ENCODE data around the gene STXBP6. TPM values are rescaled to one million over a fixed set of nuclear protein-coding genes. Genes with fewer than 3 reads are reported as not detected.
A peak's percentile ranks its signal among the peaks of the same experiment; 100 is the strongest.

STXBP6 gene
- total and polyA plus RNA-seq, 12 donors: 12.2 to 49.0 (median 24.4) TPM

DNA sequence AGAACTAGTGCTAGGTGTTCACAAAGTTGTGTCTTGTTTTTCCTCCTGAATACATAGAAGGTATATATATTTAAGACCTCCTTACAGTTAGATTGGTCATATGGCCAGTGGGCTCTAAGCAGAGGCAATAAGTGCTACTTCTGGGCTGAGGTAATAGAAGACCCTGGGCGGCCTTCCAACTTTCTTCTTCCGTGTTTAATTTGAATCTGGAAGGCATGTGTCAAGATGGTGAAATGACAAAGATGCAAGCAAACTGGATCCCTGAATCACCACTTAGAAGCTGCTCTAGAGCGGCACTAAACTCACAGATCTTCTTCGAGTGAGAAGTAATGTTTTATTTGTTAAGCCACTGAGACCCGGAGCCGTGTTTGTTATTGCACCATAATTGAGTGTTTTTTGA lies 215.0 kb downstream of the STXBP6 start:
- intact Hi-C loops (cut with DNase I): no loop called here
- H3K4me1 ChIP-seq: peaks cover 5 to 54% (median 34%) of the 10 kb centered on the region in 9 donors
- no peak overlapping the region for H3K4me3 ChIP-seq
- TF ChIP-seq, protein P1, sequence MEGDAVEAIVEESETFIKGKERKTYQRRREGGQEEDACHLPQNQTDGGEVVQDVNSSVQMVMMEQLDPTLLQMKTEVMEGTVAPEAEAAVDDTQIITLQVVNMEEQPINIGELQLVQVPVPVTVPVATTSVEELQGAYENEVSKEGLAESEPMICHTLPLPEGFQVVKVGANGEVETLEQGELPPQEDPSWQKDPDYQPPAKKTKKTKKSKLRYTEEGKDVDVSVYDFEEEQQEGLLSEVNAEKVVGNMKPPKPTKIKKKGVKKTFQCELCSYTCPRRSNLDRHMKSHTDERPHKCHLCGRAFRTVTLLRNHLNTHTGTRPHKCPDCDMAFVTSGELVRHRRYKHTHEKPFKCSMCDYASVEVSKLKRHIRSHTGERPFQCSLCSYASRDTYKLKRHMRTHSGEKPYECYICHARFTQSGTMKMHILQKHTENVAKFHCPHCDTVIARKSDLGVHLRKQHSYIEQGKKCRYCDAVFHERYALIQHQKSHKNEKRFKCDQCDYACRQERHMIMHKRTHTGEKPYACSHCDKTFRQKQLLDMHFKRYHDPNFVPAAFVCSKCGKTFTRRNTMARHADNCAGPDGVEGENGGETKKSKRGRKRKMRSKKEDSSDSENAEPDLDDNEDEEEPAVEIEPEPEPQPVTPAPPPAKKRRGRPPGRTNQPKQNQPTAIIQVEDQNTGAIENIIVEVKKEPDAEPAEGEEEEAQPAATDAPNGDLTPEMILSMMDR (IDR thresholded peaks at IDR 0.05): no peak
- H3K9me3 ChIP-seq: no peaks in the 10 kb centered on the region
- ATAC-seq (no peak), DNase-seq (no peak)
- no peaks in the 10 kb centered on the region for H3K27me3 ChIP-seq
- 89% methylated on average over 6 of the region's 6 CpGs for WGBS, 2 donors
- no peak overlapping the region for H3K27ac ChIP-seq
- H3K36me3 ChIP-seq: no peaks in the 10 kb centered on the region

DNA sequence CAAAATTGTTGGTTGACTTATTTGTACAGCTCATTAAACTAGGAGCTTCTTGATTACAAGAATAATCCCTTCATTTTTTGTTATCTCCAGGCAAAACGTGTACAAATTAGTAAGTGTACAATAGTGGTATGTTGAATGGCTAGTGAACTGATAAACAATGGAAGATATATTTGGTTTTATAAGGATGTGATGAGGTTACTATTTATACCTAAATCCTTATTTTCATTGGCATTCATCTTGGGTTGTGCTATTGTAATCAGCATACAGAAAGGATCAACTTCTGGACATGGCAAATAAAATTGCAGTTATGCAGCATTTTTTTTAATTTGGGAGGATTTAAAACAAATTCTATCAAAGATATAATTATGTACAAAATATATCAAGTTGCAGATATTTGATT lies 216.6 kb downstream of the STXBP6 start:
- intact Hi-C loops (cut with DNase I): no loop called here
- H3K36me3 ChIP-seq: no peaks in the 10 kb centered on the region
- 25 to 26% methylated on average over 1 of the region's 1 CpG for WGBS, 2 donors
- peak overlapping the region in 3 of 10 donors; percentile 15 to 56 (median 29) for H3K27ac ChIP-seq
- no peaks in the 10 kb centered on the region for H3K9me3 ChIP-seq
- TF ChIP-seq, protein P1 (IDR thresholded peaks at IDR 0.05): no peak
- no peak overlapping the region for H3K4me3 ChIP-seq
- DNase-seq: no peak
- no peaks in the 10 kb centered on the region for H3K27me3 ChIP-seq
- ATAC-seq: peak in 4 of 8 donors; percentile 55 to 72 (median 72)
- H3K4me1 ChIP-seq: peaks cover 2 to 40% (median 21%) of the 10 kb centered on the region in 9 donors

DNA sequence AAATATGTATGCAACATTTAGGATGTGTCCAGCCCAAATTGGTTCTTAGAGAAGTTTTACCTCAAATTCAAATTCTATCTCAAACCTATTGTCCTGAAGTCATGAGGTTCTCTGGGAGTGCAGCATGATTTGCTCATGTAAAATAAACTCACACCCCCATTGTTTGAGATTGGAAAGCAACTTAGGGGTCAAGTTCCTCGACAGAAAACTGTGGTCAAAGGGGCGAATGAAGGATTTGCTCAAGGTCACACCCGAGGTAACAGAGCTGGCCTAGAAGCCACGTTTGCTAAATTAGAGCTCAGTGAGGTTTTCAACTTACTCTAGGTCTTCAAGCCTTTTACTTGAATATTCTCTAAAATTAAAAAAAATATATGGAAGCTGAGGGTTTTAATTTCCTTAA lies 218.3 kb downstream of the STXBP6 start:
- Histone ChIP-seq H3K36me3 (no peaks in the 10 kb centered on the region), H3K27ac (no peak overlapping the region), H3K4me1 (peaks cover 0 to 25% (median 16%) of the 10 kb centered on the region in 9 donors), H3K9me3 (no peaks in the 10 kb centered on the region), H3K4me3 (no peak overlapping the region), H3K27me3 (no peaks in the 10 kb centered on the region)
- ATAC-seq: no peak
- WGBS, 2 donors: 82 to 87% methylated on average over 4 of the region's 4 CpGs
- DNase-seq: no peak
- intact Hi-C loops (cut with DNase I): no loop called here
- TF ChIP-seq, protein P1 (IDR thresholded peaks at IDR 0.05): no peak

DNA sequence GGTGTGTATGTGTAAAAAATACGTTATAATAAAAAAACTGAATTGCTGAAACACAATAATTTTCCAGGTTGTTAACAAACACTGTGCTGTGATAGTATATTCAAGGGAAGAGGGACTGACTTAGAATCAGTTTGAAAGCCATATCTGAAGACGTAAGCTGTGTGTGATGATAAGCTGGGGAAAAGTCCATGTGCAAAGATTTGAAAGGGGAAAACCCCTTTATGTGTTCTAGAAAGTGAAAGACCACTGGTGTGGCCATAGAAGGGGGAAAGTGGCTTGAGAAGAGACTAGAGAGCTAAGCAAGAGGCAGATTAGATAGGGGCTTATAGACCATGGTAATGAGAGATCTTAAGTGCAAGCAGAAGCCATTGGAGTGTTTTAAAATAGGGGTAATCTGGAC lies 220.1 kb downstream of the STXBP6 start:
- ATAC-seq: no peak
- H3K36me3 ChIP-seq: no peaks in the 10 kb centered on the region
- H3K9me3 ChIP-seq: no peaks in the 10 kb centered on the region
- H3K4me1 ChIP-seq: peaks cover 0 to 24% (median 16%) of the 10 kb centered on the region in 9 donors
- 40 to 68% methylated on average over 2 of the region's 2 CpGs for WGBS, 2 donors
- DNase-seq: no peak
- intact Hi-C loops (cut with DNase I): no loop called here
- no peaks in the 10 kb centered on the region for H3K27me3 ChIP-seq
- H3K4me3 ChIP-seq: no peak overlapping the region
- no peak overlapping the region for H3K27ac ChIP-seq
- TF ChIP-seq, protein P1 (IDR thresholded peaks at IDR 0.05): no peak
